GM19351 (cell line): ENCODE measurements around the gene ITGB4.

Experiments
- ATAC-seq: cut with Tn5 transposase; IDR thresholded peaks from one replicate; pipeline ENCODE4 v1.9.1; 2021; ENCODE audit warnings: mild to moderate bottlenecking, moderate library complexity; ENCODE audit not compliant: unreplicated experiment

ITGB4 gene

GRCh38 chr17:75730065-75730464 lies 8.8 kb downstream of the ITGB4 start:
- no peak for ATAC-seq

- ATAC-seq = no peak
These were observed 9.9 kb downstream of the ITGB4 start for GRCh38 chr17:75731086-75731715.

GRCh38 chr17:75731716-75732498 lies 10.6 kb downstream of the ITGB4 start:
- no peak for ATAC-seq

GRCh38 chr17:75733471-75733870 lies 12.2 kb downstream of the ITGB4 start:
- no peak for ATAC-seq

GRCh38 chr17:75734674-75735294 lies 13.5 kb downstream of the ITGB4 start:
- no peak for ATAC-seq

GRCh38 chr17:75736173-75736835 lies 15.0 kb downstream of the ITGB4 start:
- ATAC-seq = no peak

- ATAC-seq = no peak
These were observed 16.1 kb downstream of the ITGB4 start for GRCh38 chr17:75737133-75737962.

- no peak for ATAC-seq
These were observed 17.1 kb downstream of the ITGB4 start for GRCh38 chr17:75738218-75738802.

- ATAC-seq = no peak
These were observed 17.9 kb downstream of the ITGB4 start for GRCh38 chr17:75739174-75739573.

GRCh38 chr17:75739801-75740200 lies 18.5 kb downstream of the ITGB4 start:
- no peak for ATAC-seq

GRCh38 chr17:75740215-75740614 lies 19.0 kb downstream of the ITGB4 start:
- no peak for ATAC-seq

GRCh38 chr17:75740631-75741077 lies 19.4 kb downstream of the ITGB4 start:
- no peak for ATAC-seq

GRCh38 chr17:75742337-75742736 lies 21.1 kb downstream of the ITGB4 start:
- no peak for ATAC-seq

- no peak for ATAC-seq
These were observed 22.5 kb downstream of the ITGB4 start for GRCh38 chr17:75743625-75744206.

GRCh38 chr17:75748706-75749105 lies 27.4 kb downstream of the ITGB4 start:
- no peak for ATAC-seq

- ATAC-seq = no peak
These were observed 28.5 kb downstream of the ITGB4 start for GRCh38 chr17:75749545-75750389.

GRCh38 chr17:75750661-75751423 lies 29.6 kb downstream of the ITGB4 start:
- no peak for ATAC-seq
